NCI-H2107 treated with DMSO at 0.1 percent for 48 hours (cell line): ENCODE data around the gene ANKRD29.
A peak's percentile ranks its signal among the peaks of the same experiment; 100 is the strongest.

Source experiments
- DNase-seq: peaks from one replicate; lab custom pipeline; 2025; ENCODE audit not compliant: unreplicated experiment; lab: John Stamatoyannopoulos, UW

ANKRD29 gene

GRCh38 chr18:23662309-23663263 is at the start of gene ANKRD29:
Gene ANKRD29 (minus strand): TSS chr18:23662911. CDS start chr18:23662730, 181 bp downstream.
- DNase-seq, result no peak

GRCh38 chr18:23712445-23712844 is 49.7 kb upstream of the ANKRD29 start:
- DNase-seq, result no peak

DNA sequence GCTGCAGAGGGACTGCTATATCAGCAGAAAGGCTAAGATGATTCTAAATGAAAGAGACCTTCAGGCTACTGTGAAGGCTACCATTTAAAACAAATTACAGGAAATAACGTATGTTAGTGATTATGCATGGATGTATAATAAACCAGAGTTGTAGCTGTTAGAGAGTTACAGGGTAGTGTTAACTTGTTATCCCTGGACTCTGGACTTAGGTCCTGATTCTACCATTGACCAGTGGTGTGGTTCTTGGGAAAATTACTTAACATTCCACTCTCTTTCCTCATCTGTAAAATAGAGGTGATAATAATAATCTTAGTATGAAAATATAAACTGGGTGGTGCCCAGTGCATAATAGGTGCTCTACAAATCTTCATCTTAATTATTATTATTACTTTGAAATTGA is 48.7 kb upstream of the ANKRD29 start:
- no peak for DNase-seq

- no peak for DNase-seq
Measured at GRCh38 chr18:23710946-23711345, 48.2 kb upstream of the ANKRD29 start.

DNA sequence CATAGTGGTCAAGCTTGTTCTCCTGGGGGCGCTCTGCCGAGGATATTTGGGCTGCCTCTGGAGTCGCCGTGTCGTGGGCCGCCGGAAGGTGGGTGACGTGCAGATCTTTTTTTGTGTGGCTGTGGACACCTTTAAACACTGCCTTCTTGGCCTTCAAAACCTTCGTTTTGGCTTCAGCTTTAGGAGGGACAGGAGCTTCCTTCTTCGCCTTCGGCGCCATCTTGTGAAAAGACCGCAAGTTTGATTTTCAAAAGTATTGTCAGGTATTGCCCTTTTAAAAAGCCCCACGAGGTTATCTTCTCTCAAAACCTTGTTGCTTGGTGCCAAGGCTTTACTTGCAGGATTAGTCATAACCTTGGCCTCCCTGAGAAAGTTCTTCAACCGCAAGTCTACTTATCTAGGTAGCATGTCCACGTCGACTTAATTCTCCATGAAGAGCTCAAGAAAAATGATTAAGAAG is 47.4 kb upstream of the ANKRD29 start:
- no peak for DNase-seq

- DNase-seq, result no peak
Measured at GRCh38 chr18:23706971-23707640, 44.4 kb upstream of the ANKRD29 start.

DNA sequence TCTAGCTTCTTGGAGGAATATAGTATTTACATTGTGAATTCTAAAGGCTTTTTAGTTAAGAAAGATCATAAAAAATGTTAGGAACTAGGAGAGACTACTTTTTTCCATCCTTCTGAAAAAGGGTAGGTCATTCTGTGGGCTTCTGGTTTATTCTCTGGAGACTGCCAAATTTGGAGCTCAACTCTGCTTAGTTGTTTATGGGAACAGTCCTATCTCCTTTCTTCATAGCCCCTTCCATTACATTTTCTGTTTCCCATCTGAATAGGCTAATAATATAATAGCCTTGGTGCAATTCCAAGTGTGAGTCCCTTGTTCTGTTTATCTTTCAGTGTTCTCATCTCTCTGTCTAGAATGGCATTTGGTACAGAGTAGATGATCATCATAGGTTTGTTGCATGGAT is 42.1 kb upstream of the ANKRD29 start:
- no peak for DNase-seq

- no peak for DNase-seq
Measured at GRCh38 chr18:23703987-23704384, 41.3 kb upstream of the ANKRD29 start.

GRCh38 chr18:23703057-23703986 is 40.6 kb upstream of the ANKRD29 start:
- DNase-seq, result peak; percentile 4

GRCh38 chr18:23702606-23703005 is 39.9 kb upstream of the ANKRD29 start:
- DNase-seq, result no peak

DNA sequence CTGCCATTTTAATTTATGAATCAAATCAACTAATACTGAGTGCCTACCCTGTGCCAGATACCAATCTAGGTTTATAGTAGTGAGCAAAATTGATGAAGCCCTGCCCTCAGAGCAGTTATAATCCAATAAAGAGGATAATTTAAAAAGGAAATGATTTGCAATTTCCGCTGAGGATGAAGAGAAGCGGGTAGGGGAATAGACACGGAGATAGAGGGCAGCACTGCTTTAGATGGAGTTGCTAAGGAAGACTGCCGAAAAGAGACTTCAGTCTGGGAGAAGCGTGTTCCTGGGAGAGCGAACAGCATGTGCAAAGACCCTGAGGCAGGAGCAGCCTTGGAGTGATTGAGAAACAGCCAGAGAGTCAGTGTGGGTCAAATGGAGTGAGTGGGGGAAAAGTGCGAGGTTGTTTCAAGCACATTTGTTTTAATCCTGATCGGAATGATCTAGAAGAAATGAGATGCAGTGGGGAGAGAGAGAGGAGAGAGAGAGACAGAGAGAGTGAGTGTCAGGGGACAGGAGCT is 38.9 kb upstream of the ANKRD29 start:
- no peak for DNase-seq

- DNase-seq, result no peak
Measured at GRCh38 chr18:23701017-23701416, 38.3 kb upstream of the ANKRD29 start.

GRCh38 chr18:23694637-23695430 is 32.1 kb upstream of the ANKRD29 start:
- no peak for DNase-seq

GRCh38 chr18:23693846-23694245 is 31.1 kb upstream of the ANKRD29 start:
- DNase-seq, result no peak

DNA sequence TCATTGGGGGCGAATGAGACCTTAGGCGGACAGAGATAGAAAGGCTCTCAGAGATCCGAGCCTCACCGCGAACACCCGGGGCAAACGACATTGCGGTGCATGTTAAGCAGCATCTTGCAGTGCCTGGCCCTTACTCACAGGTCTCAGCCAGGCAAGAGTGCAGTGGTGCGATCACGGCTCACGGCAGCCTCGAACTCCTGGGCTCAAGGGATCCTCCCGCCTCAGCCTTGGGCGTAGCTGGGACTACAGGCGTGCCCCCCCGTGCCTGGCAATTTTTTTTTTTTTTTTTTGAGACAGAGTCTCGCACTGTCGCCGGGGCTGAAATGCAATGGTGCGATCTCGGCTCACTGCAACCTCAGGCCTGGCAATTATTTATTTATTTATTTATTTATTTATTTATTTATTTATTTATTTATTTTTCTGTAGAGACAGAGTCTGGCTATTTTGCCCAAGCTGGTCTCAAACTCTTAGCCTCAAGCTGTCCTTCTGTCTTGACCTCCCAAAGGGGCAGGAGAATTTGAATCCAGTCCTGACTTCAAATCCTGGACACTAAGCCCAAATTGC is 27.9 kb upstream of the ANKRD29 start:
- DNase-seq, result no peak

DNA sequence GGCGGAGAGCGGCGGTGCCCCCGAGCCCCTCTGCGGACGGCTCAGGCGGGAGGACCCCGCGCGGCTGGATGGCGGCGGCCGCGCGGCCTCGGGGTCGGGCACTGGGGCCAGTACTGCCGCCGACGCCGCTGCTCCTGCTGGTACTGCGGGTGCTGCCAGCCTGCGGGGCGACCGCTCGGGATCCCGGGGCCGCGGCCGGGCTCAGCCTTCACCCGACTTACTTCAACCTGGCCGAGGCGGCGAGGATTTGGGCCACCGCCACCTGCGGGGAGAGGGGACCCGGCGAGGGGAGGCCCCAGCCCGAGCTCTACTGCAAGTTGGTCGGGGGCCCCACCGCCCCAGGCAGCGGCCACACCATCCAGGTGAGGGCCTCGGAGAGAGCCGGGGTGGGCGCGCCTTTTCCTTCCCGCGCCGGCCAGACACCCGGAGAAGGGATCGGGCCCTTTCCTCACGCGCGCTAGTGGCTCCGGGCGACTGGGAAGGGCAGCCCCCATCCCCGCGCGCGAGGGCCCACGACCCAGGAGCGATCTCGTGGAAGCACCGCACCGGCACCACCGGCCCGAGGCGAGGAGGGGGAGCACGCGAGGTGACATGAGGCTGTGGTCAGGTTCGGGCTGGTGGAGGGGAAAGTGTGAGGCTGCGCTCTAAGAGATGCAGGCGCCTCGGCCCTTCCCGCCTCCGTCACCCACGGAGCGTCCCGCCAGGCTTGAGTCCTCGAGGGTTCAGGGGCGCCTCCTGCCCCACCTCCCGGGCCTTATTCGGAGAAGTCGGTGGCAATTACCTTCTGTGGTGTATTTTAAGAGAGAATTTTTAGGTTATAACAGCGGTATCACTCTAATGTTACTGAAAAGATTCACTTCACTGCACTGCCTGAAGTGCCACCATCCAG is 27.1 kb upstream of the ANKRD29 start:
- DNase-seq, result no peak

- DNase-seq, result no peak
Measured at GRCh38 chr18:23689031-23689615, 26.4 kb upstream of the ANKRD29 start, which contains the start of gene LAMA3. Gene LAMA3 (plus strand): TSS chr18:23689453. CDS start chr18:23689684, 231 bp downstream.

GRCh38 chr18:23688528-23688927 is 25.8 kb upstream of the ANKRD29 start:
- no peak for DNase-seq
